Adrenal gland (tissue), 5 donors: ENCODE data around the gene HEPHL1.

Source experiments
- POLR2A ChIP-seq, 2 donors: fragments of 450-650 bp; IDR thresholded peaks; one replicate each; pipeline ENCODE4 v1.6.1; 2017; ENCODE audit warnings: antibody characterized with exemption in 2 of 2, mild to moderate bottlenecking in 2 of 2, moderate library complexity in 1 of 2
- TF ChIP-seq, protein P1 (sequence below), 6 experiments: fragments of 450-650 bp in 4 of 6; fragments of 200-600 bp in 2 of 6; sonication (generic) in 1 of 6; IDR thresholded peaks; 1 replicate in 5 of 6; 2 replicates in 1 of 6; pipeline versions ENCODE4 v1.5.1 to v1.8.0; 2016 to 2021; ENCODE audit warnings: antibody characterized with exemption in 6 of 6, mild to moderate bottlenecking in 2 of 6, moderate library complexity in 1 of 6
- donor health status: DM: no; HTN: no; CAD: no.

- TF ChIP-seq, protein P1, sequence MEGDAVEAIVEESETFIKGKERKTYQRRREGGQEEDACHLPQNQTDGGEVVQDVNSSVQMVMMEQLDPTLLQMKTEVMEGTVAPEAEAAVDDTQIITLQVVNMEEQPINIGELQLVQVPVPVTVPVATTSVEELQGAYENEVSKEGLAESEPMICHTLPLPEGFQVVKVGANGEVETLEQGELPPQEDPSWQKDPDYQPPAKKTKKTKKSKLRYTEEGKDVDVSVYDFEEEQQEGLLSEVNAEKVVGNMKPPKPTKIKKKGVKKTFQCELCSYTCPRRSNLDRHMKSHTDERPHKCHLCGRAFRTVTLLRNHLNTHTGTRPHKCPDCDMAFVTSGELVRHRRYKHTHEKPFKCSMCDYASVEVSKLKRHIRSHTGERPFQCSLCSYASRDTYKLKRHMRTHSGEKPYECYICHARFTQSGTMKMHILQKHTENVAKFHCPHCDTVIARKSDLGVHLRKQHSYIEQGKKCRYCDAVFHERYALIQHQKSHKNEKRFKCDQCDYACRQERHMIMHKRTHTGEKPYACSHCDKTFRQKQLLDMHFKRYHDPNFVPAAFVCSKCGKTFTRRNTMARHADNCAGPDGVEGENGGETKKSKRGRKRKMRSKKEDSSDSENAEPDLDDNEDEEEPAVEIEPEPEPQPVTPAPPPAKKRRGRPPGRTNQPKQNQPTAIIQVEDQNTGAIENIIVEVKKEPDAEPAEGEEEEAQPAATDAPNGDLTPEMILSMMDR (IDR thresholded peaks at IDR 0.05) = no peak
- no peak for TF ChIP-seq POLR2A (IDR thresholded peaks at IDR 0.05)
These were observed 46.4 kb upstream of the HEPHL1 start for GRCh38 chr11:93974759-93975158.
